ENCODE data around the gene EID1. TPM values are rescaled to one million over a fixed set of nuclear protein-coding genes. Genes with fewer than 3 reads are reported as not detected.

EID1 gene
- total RNA-seq, 1 donor from 2014 or later: 233 TPM

GRCh38 chr15:48914717-48915116 is 36.8 kb downstream of the EID1 start:
- Histone ChIP-seq H3K27me3 (ENCODE audit: control insufficient read depth, insufficient read depth, low read length) (peaks cover 1% of the 10 kb centered on the region), H3K36me3 (ENCODE audit: control insufficient read depth, insufficient read depth, low read length) (no peaks in the 10 kb centered on the region), H3K4me3 (ENCODE audit: low read depth, low read length) (no peak overlapping the region)
- TF ChIP-seq CTCF (IDR thresholded peaks at IDR 0.05; ENCODE audit: insufficient read depth, low read length, severe bottlenecking): no peak
- DNase-seq (ENCODE audit: low read depth): no peak
- FAIRE-seq: no peak

GRCh38 chr15:48915861-48916260 is 37.9 kb downstream of the EID1 start:
- H3K27me3 ChIP-seq (ENCODE audit: control insufficient read depth, insufficient read depth, low read length): peaks cover 1% of the 10 kb centered on the region
- H3K36me3 ChIP-seq (ENCODE audit: control insufficient read depth, insufficient read depth, low read length): no peaks in the 10 kb centered on the region
- TF ChIP-seq CTCF (IDR thresholded peaks at IDR 0.05; ENCODE audit: insufficient read depth, low read length, severe bottlenecking): no peak
- FAIRE-seq (no peak), DNase-seq (ENCODE audit: low read depth) (no peak)
- no peak overlapping the region for H3K4me3 ChIP-seq (ENCODE audit: low read depth, low read length)

GRCh38 chr15:48916721-48917120 is 38.8 kb downstream of the EID1 start:
- peaks cover 1% of the 10 kb centered on the region for H3K27me3 ChIP-seq (ENCODE audit: control insufficient read depth, insufficient read depth, low read length)
- DNase-seq (ENCODE audit: low read depth) (no peak), FAIRE-seq (no peak)
- no peak for TF ChIP-seq CTCF (IDR thresholded peaks at IDR 0.05; ENCODE audit: insufficient read depth, low read length, severe bottlenecking)
- no peaks in the 10 kb centered on the region for H3K36me3 ChIP-seq (ENCODE audit: control insufficient read depth, insufficient read depth, low read length)
- H3K4me3 ChIP-seq (ENCODE audit: low read depth, low read length): no peak overlapping the region

- Histone ChIP-seq H3K27me3 (ENCODE audit: control insufficient read depth, insufficient read depth, low read length) (no peaks in the 10 kb centered on the region), H3K4me3 (ENCODE audit: low read depth, low read length) (no peak overlapping the region), H3K36me3 (ENCODE audit: control insufficient read depth, insufficient read depth, low read length) (no peaks in the 10 kb centered on the region)
- no peak for DNase-seq (ENCODE audit: low read depth)
- FAIRE-seq: no peak
- no peak for TF ChIP-seq CTCF (IDR thresholded peaks at IDR 0.05; ENCODE audit: insufficient read depth, low read length, severe bottlenecking)
These were observed 44.1 kb downstream of the EID1 start for GRCh38 chr15:48922046-48922445.

GRCh38 chr15:48924528-48925393 is 46.8 kb downstream of the EID1 start:
- Histone ChIP-seq H3K27me3 (ENCODE audit: control insufficient read depth, insufficient read depth, low read length) (no peaks in the 10 kb centered on the region), H3K4me3 (ENCODE audit: low read depth, low read length) (no peak overlapping the region), H3K36me3 (ENCODE audit: control insufficient read depth, insufficient read depth, low read length) (no peaks in the 10 kb centered on the region)
- DNase-seq (ENCODE audit: low read depth) (no peak), FAIRE-seq (no peak)
- no peak for TF ChIP-seq CTCF (IDR thresholded peaks at IDR 0.05; ENCODE audit: insufficient read depth, low read length, severe bottlenecking)
